Esophagus squamous epithelium (tissue), 5 donors: ENCODE measurements around the gene RUSF1. TPM values are rescaled to one million over a fixed set of nuclear protein-coding genes. Genes with fewer than 3 reads are reported as not detected.
"Not testable (repeated sequence)": the region's sequence is repeated elsewhere in the genome, so short reads cannot be mapped to it uniquely, and the experiment has no call there.

Experiments used
- DNase-seq: peaks from one replicate; lab custom pipeline; 2025; lab: John Stamatoyannopoulos, UW
- H3K27ac ChIP-seq, 4 donors: fragments of 200-600 bp; sonication (generic); one replicate each; pipeline ENCODE4 v1.5.1; 2016 to 2019; ENCODE audit warnings: mild to moderate bottlenecking in 1 of 4
- H3K27me3 ChIP-seq, 4 donors: fragments of 200-600 bp; sonication (generic); 1 replicate in 3 of 4; 2 replicates in 1 of 4; pipeline versions ENCODE4 v1.5.1 to v1.6.0; 2017 to 2021; ENCODE audit warnings: antibody characterized with exemption in 1 of 4
- H3K36me3 ChIP-seq, 3 donors: fragments of 200-600 bp; sonication (generic); one replicate each; pipeline ENCODE4 v1.5.1; 2016 to 2019
- H3K4me1 ChIP-seq, 3 donors: fragments of 200-600 bp; sonication (generic); one replicate each; pipeline ENCODE4 v1.5.1; 2017 to 2019
- H3K4me3 ChIP-seq, 4 donors: fragments of 200-600 bp; sonication (generic); 1 replicate in 3 of 4; 2 replicates in 1 of 4; pipeline ENCODE4 v1.5.1; 2016 to 2019; ENCODE audit warnings: mild to moderate bottlenecking in 2 of 4, moderate library complexity in 1 of 4
- H3K9me3 ChIP-seq, 3 donors: fragments of 200-600 bp; sonication (generic); one replicate each; pipeline ENCODE4 v1.5.1; 2016 to 2019
- POLR2A ChIP-seq, 4 donors: fragments of 450-650 bp; IDR thresholded peaks; one replicate each; pipeline ENCODE4 v1.6.1; 2017; ENCODE audit warnings: antibody characterized with exemption in 4 of 4, mild to moderate bottlenecking in 4 of 4, moderate library complexity in 3 of 4
- WGBS, 2 donors: methylation state at CpG; one replicate each; pipeline ENCODE4 v1.1.5; 2018; 5-methylcytosine and 5-hydroxymethylcytosine counted together
- intact Hi-C: fragments of 100-400 bp; cut with DNase I; formaldehyde crosslinking; loops from one replicate; pipeline ENCODE4 v1.15.0; 2022
- total RNA-seq, 4 donors: library from RNA; depleted of rRNA; stranded (reverse); fragments of >200 nt; gene quantifications; one replicate each; pipeline ENCODE4 v1.1.0, GENCODE V29; 2016
- TF ChIP-seq, protein P1 (sequence below), 6 experiments: fragments of 450-650 bp in 4 of 6; fragments of 200-600 bp in 2 of 6; sonication (generic) in 2 of 6; IDR thresholded peaks; one replicate each; pipeline ENCODE4 v1.5.1; 2016 to 2019; ENCODE audit warnings: antibody characterized with exemption in 6 of 6, mild to moderate bottlenecking in 4 of 6, moderate library complexity in 4 of 6
- donor health status: DM: yes; HTN: yes; CAD: no.

RUSF1 gene
- total RNA-seq, 4 donors from 2014 or later: 33.7 to 52.3 (median 39.1) TPM

DNA sequence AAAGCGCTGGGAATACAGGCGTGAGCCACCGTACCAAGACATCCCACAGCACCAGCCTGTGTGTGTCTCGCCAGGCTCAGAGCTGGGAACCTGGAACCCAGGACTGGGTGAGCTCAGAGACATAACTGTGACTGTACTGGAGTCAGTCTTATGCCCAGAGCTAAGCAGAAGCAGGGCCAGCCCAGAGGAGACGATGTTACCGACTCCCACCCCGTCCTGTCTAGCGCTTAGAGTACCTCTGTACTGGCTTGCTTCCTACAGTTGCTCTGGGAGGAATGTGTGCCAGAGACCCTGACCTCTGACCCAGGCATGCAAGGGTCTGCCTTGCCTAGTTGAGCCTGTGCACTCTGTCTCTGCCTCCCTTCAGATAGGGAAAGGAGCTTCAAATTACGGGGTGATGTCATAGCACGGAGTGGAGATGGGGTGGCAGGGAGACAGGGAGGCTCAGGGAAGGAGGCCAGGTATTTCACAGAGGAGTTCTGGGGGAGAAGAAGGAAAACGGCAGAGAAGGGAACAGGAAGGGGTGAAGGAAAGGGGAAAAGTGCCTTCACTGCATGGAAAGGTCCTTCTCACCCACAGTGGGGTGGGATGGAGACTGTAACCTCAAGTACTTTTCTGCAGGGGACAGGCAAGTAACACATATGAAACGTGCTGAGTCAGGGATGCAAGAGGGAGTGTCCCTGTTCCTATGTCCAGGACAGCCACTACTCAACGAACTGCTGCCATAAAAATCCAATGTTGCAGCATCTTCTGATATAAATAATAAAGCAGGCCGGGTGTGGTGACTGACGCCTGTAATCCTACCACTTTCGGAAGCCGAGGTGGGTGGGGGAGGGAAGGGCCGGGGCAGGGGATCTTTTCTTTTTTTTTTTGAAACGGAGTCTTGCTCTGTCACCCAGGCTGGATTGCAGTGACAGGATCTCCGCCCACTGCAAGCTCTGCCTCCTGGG, 54.7 kb downstream of the RUSF1 start:
- Histone ChIP-seq H3K4me3 (peak overlapping the region in 1 of 4 donors; percentile 21), H3K9me3 (no peaks in the 10 kb centered on the region), H3K27ac (peak overlapping the region; percentile 84 to 92 (median 88)), H3K4me1 (peaks cover 41 to 75% (median 61%) of the 10 kb centered on the region in 3 donors), H3K27me3 (no peaks in the 10 kb centered on the region), H3K36me3 (peaks cover 0 to 4% (median 0%) of the 10 kb centered on the region in 3 donors)
- DNase-seq: no peak
- intact Hi-C loops: no loop called here
- TF ChIP-seq, protein P1, sequence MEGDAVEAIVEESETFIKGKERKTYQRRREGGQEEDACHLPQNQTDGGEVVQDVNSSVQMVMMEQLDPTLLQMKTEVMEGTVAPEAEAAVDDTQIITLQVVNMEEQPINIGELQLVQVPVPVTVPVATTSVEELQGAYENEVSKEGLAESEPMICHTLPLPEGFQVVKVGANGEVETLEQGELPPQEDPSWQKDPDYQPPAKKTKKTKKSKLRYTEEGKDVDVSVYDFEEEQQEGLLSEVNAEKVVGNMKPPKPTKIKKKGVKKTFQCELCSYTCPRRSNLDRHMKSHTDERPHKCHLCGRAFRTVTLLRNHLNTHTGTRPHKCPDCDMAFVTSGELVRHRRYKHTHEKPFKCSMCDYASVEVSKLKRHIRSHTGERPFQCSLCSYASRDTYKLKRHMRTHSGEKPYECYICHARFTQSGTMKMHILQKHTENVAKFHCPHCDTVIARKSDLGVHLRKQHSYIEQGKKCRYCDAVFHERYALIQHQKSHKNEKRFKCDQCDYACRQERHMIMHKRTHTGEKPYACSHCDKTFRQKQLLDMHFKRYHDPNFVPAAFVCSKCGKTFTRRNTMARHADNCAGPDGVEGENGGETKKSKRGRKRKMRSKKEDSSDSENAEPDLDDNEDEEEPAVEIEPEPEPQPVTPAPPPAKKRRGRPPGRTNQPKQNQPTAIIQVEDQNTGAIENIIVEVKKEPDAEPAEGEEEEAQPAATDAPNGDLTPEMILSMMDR (IDR thresholded peaks at IDR 0.05): no peak
- TF ChIP-seq POLR2A (IDR thresholded peaks at IDR 0.05): no peak
- 15 to 29% methylated on average over 12 to 18 of the region's 20 CpGs for WGBS, 2 donors

DNA sequence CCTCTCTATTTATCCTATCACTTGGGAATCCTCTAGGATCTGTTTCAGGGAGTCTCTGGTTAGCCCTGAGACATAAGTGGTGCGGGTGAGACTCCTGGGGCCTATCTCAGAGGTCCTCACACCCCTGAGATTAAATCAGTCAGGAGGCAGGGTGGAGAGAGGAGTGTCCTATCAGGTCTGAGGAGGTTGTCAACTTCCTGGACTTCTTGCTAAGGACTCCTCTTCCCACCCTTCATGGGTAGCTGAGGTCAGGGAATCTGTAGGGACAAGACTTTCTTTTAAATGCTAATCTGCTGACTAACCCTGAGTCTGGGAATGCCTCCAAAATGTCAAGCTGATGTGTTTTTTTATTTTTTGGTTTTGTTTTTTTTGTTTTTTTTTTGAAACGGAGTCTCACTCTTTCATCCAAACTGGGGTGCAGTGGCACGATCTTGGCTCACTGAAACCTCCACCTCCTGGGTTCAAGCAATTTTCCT, 55.5 kb downstream of the RUSF1 start:
- intact Hi-C loops: no loop called here
- Histone ChIP-seq H3K27me3 (no peaks in the 10 kb centered on the region), H3K27ac (peak overlapping the region; percentile 84 to 92 (median 88)), H3K4me3 (no peak overlapping the region), H3K9me3 (no peaks in the 10 kb centered on the region), H3K36me3 (peaks cover 0 to 4% (median 0%) of the 10 kb centered on the region in 3 donors), H3K4me1 (peaks cover 36 to 67% (median 56%) of the 10 kb centered on the region in 3 donors)
- TF ChIP-seq, protein P1 (IDR thresholded peaks at IDR 0.05): no peak
- TF ChIP-seq POLR2A (IDR thresholded peaks at IDR 0.05): peak in 1 of 4 donors; percentile 15
- 20 to 28% methylated on average over 3 of the region's 3 CpGs for WGBS, 2 donors
- no peak for DNase-seq

DNA sequence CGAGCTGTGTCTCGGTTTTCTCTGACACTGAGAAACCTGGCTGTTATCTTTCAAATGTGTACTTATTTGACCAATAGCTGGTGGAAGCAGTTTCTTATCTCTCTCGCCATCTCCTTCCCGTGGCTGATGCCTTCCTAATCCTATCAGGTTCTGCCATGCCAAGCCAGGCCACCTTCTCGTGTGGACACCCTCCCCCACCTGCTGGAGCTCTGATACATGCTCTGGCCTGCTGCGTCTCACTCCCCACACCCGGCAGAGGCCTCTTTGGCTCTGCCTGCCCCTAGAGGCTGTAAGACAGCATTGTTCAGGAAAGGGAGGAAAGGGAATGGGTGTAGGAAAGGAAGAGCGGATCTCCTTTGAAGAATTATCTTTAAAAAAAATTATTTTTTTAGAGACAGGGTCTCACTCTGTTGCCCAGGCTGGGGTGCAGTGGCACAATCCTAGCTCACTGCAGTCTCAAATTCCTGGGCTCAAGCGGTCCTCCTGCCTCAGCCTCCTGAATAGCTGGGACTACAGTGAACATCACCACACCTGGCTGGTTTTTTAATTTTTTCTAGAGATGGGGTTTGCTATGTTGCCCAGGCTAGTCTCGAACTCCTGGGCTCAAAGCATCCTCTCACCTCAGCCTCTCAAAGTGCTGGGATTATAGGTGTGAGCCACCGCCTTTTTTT, 56.4 kb downstream of the RUSF1 start:
- intact Hi-C loops: no loop called here
- no peaks in the 10 kb centered on the region for H3K27me3 ChIP-seq
- no peak for DNase-seq
- H3K9me3 ChIP-seq: no peaks in the 10 kb centered on the region
- H3K4me3 ChIP-seq: no peak overlapping the region
- peak overlapping the region in 3 of 4 donors; percentile 84 to 92 (median 92) for H3K27ac ChIP-seq
- H3K36me3 ChIP-seq: peaks cover 0 to 4% (median 0%) of the 10 kb centered on the region in 3 donors
- no peak for TF ChIP-seq POLR2A (IDR thresholded peaks at IDR 0.05)
- TF ChIP-seq, protein P1 (IDR thresholded peaks at IDR 0.05): peak in 5 of 6 experiments; percentile 48 to 74 (median 57)
- H3K4me1 ChIP-seq: peaks cover 28 to 59% (median 47%) of the 10 kb centered on the region in 3 donors
- WGBS, 2 donors: 36 to 41% methylated on average over 8 to 11 of the region's 11 CpGs

DNA sequence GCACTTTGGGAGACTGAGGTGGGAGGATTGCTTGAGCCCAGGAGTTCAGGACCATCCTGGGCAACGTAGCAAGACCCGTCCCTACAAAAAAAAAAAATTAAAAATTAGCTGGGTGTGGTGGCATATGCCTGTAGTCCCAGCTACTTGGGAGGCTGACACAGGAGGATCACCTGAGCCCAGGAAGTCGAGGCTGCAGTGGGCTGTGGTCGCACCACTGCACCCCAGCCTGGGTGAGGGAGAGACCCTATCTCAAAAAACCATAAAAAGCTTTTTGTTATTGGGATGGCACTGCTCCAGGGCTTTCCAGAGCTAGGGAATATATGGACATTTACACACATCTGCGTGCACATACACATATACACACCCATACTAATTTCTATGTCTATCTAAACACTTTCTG, 57.0 kb downstream of the RUSF1 start:
- Histone ChIP-seq H3K27me3 (no peaks in the 10 kb centered on the region), H3K36me3 (peaks cover 0 to 4% (median 0%) of the 10 kb centered on the region in 3 donors), H3K4me3 (no peak overlapping the region), H3K9me3 (no peaks in the 10 kb centered on the region), H3K27ac (peak overlapping the region in 3 of 4 donors; percentile 84 to 92 (median 92)), H3K4me1 (peaks cover 24 to 53% (median 41%) of the 10 kb centered on the region in 3 donors)
- no peak for DNase-seq
- intact Hi-C loops: no loop called here
- WGBS, 2 donors: 59 to 75% methylated on average over 5 of the region's 5 CpGs
- TF ChIP-seq POLR2A (IDR thresholded peaks at IDR 0.05): no peak
- TF ChIP-seq, protein P1 (IDR thresholded peaks at IDR 0.05): no peak

DNA sequence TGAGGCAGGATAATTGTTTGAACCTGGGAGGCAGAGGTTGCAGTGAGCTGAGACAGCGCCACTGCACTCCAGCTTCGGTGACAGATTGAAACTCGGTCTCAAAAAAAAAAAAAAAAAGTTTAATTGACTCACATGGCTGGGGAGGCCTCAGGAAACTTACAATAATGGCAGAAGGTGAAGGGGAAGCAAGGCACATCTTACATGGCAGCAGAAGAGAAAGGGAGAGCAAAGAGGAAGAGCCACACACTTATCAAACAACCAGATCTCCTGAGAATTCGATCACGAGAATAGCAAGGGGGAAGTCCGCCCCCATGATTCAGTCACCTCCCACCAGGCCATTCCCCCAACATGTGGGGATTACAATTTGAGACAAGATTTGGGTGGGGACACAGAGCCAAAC, 62.3 kb downstream of the RUSF1 start:
- intact Hi-C loops, H3K36me3 ChIP-seq: not testable (repeated sequence)

More for the DNA sequence above, 62.3 kb downstream of the RUSF1 start:
- peaks cover 0 to 19% (median 5%) of the 10 kb centered on the region in 3 donors for H3K4me1 ChIP-seq
- H3K27ac ChIP-seq, H3K4me3 ChIP-seq, H3K27me3 ChIP-seq, H3K9me3 ChIP-seq, DNase-seq: not testable (repeated sequence)
- 69 to 83% methylated on average over 6 of the region's 6 CpGs for WGBS, 2 donors
